Fibroblast of lung (primary cell): ENCODE data around the gene DUSP7. TPM values are rescaled to one million over a fixed set of nuclear protein-coding genes. Genes with fewer than 3 reads are reported as not detected.

ENCODE experiments used
- DNase-seq, 2 donors: peaks; one replicate each; pipeline versions ENCODE4 v3.0.0 to v3.0.0-alpha.2; 2010; ENCODE audit warnings: low read depth in 2 of 2
- H2AFZ ChIP-seq: 2 replicates; pipeline ENCODE4 v1.5.1; 2012; ENCODE audit warnings: low read length, control low read depth, inconsistent platforms
- H3K27ac ChIP-seq: 2 replicates; pipeline ENCODE4 v1.5.1; 2011; ENCODE audit warnings: low read length, control low read depth; ENCODE audit not compliant: insufficient read depth
- H3K27me3 ChIP-seq: 2 replicates; pipeline ENCODE4 v1.5.1; 2011; ENCODE audit warnings: mild to moderate bottlenecking, low read length; ENCODE audit not compliant: control insufficient read depth, insufficient read depth
- H3K36me3 ChIP-seq: 2 replicates; pipeline ENCODE4 v1.5.1; 2011; ENCODE audit warnings: low read length; ENCODE audit not compliant: control insufficient read depth, insufficient read depth
- H3K4me1 ChIP-seq: 2 replicates; pipeline ENCODE4 v1.5.1; 2011; ENCODE audit warnings: low read length; ENCODE audit not compliant: control insufficient read depth, insufficient read depth; ENCODE audit errors: extremely low read depth
- H3K4me2 ChIP-seq: 2 replicates; pipeline ENCODE4 v1.5.1; 2011; ENCODE audit warnings: low read length, control low read depth; ENCODE audit not compliant: insufficient read depth; ENCODE audit errors: extremely low read depth
- H3K4me3 ChIP-seq, 4 experiments: fragments of 200-600 bp in 1 of 4; sonication (generic) in 1 of 4; replicated peaks in 1 of 4; 2 replicates each; pipeline ENCODE4 v1.5.1; 2011 to 2016; ENCODE audit warnings: low read length in 4 of 4, low read depth in 3 of 4, mild to moderate bottlenecking in 3 of 4, control low read depth in 2 of 4, inconsistent platforms in 1 of 4, mixed read lengths in 1 of 4; ENCODE audit not compliant: insufficient read depth in 1 of 4; ENCODE audit errors: control extremely low read depth in 1 of 4
- H3K79me2 ChIP-seq: 2 replicates; pipeline ENCODE4 v1.5.1; 2012; ENCODE audit warnings: mild to moderate bottlenecking, low read length, inconsistent platforms; ENCODE audit not compliant: control insufficient read depth, insufficient read depth
- H3K9ac ChIP-seq: 2 replicates; pipeline ENCODE4 v1.5.1; 2011; ENCODE audit warnings: mild to moderate bottlenecking, low read length, control low read depth; ENCODE audit not compliant: insufficient read depth
- H3K9me3 ChIP-seq: 2 replicates; pipeline ENCODE4 v1.5.1; 2012; ENCODE audit warnings: low read depth, low read length; ENCODE audit not compliant: control insufficient read depth, insufficient read depth
- H4K20me1 ChIP-seq: 2 replicates; pipeline ENCODE4 v1.5.1; 2011; ENCODE audit warnings: low read length; ENCODE audit not compliant: control insufficient read depth, insufficient read depth; ENCODE audit errors: extremely low read depth
- EZH2 ChIP-seq: IDR thresholded peaks from 2 replicates; pipeline ENCODE4 v1.5.1; 2012; ENCODE audit warnings: low read length, control low read depth, mild to moderate bottlenecking; ENCODE audit errors: missing control alignments
- polyA plus RNA-seq, 2 donors: library from polyadenylated mRNA; depleted of rRNA in 1 of 2; stranded (reverse) in 1 of 2; unstranded in 1 of 2; fragments of >200 nt; gene quantifications; 2 replicates each; pipeline ENCODE4 v1.2.1, GENCODE V29; 2011 to 2012; ENCODE audit warnings: missing spikeins in 1 of 2
- total RNA-seq: library from RNA; depleted of rRNA; stranded (reverse); fragments of >200 nt; gene quantifications from 2 replicates; pipeline ENCODE4 v1.2.1, GENCODE V29; 2014
- TF ChIP-seq, protein P1 (sequence below), 2 donors: IDR thresholded peaks in 1 of 2; conservative IDR thresholded peaks in 1 of 2; 1 replicate in 1 of 2; 2 replicates in 1 of 2; pipeline ENCODE4 v1.5.1; 2011 to 2012; ENCODE audit warnings: low read length in 2 of 2, control low read depth in 1 of 2, inconsistent platforms in 1 of 2, low read depth in 1 of 2, mild to moderate bottlenecking in 1 of 2

DUSP7 gene
- total and polyA plus RNA-seq, 2 donors (not counting 1 experiment from before 2014, with no cell fraction given): 5.6 to 26.5 TPM

DNA sequence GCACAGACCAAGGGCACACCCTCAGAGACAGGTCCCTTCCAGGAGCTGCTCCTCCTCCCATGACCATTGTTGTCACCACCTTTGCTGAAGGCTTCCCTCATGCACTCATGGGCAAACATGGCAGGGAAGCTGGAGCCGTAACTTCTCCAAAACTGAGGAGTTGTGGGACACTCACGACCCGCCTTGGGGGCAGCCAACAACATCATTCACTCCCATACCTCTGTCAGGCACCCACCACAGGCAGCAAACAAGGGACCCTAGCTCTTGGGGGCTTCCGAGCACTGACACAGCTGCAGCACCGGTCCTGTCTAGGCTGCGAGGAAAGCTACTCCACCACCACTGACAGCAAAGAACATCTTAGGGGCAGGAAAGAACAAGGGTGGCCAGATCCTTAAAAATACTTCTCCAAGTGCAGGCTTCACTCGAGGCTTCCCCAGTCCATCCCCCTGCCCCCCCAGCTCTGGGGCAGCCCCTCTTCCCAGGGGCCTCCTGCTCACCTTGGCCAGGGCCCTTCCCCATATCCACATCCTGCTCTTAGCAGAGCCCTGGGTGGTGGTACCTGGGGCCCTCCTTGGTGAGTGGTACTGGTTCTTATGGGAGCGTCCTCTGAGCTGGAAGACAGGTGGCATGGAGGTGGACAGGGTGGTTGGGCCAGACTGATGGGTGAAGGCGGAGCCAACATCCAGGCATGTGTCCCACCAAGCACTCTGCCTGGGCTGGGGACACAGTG lies 28.0 kb upstream of the DUSP7 start:
- Histone ChIP-seq H3K27me3 (no peaks in the 10 kb centered on the region), H4K20me1 (no peaks in the 10 kb centered on the region), H2AFZ (no peak overlapping the region), H3K4me1 (peaks cover 15% of the 10 kb centered on the region), H3K9me3 (no peaks in the 10 kb centered on the region), H3K4me3 (no peak overlapping the region), H3K36me3 (peaks cover 2% of the 10 kb centered on the region), H3K4me2 (no peak overlapping the region), H3K9ac (no peak overlapping the region), H3K27ac (no peak overlapping the region), H3K79me2 (no peaks in the 10 kb centered on the region)
- TF ChIP-seq EZH2: no peak
- no peak for DNase-seq

DNA sequence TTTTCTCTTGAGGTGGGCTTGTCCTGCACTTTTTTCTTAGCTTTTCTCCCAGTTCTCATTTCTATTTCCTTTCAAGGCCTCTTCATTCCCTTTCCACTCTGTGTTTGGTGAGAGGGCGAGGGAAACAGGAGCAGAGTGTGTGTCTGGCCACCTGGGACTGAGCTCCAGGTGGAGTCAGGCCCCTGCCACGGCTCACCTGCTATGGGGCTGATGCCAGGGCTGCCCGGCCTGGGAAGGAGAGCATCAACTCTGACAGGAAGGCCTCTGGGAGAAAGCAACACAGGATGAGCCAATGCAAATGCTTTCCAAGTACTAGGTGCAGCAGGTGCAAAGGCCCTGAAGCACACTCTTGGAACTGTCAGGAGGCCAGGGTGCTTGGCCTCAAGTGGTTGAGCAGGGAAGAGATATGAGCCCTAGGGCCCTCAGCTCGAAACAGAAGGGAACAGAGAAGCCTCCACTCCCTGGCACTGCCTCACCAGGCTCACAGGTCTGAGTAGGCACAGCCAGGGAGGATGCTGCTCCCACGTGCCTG lies 27.3 kb upstream of the DUSP7 start:
- H3K27me3 ChIP-seq: no peaks in the 10 kb centered on the region
- no peak overlapping the region for H3K9ac ChIP-seq
- TF ChIP-seq EZH2: no peak
- TF ChIP-seq, protein P1, sequence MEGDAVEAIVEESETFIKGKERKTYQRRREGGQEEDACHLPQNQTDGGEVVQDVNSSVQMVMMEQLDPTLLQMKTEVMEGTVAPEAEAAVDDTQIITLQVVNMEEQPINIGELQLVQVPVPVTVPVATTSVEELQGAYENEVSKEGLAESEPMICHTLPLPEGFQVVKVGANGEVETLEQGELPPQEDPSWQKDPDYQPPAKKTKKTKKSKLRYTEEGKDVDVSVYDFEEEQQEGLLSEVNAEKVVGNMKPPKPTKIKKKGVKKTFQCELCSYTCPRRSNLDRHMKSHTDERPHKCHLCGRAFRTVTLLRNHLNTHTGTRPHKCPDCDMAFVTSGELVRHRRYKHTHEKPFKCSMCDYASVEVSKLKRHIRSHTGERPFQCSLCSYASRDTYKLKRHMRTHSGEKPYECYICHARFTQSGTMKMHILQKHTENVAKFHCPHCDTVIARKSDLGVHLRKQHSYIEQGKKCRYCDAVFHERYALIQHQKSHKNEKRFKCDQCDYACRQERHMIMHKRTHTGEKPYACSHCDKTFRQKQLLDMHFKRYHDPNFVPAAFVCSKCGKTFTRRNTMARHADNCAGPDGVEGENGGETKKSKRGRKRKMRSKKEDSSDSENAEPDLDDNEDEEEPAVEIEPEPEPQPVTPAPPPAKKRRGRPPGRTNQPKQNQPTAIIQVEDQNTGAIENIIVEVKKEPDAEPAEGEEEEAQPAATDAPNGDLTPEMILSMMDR (conservative IDR thresholded peaks at IDR 0.05 in 1 of 2, IDR thresholded peaks at IDR 0.05 in 1 of 2; ENCODE audit: low read depth in 1 of 2, low read length in 2 of 2): no peak
- H3K79me2 ChIP-seq: no peaks in the 10 kb centered on the region
- H3K9me3 ChIP-seq: no peaks in the 10 kb centered on the region
- H3K4me1 ChIP-seq: peaks cover 10% of the 10 kb centered on the region
- H3K36me3 ChIP-seq: peaks cover 2% of the 10 kb centered on the region
- DNase-seq: no peak
- H3K27ac ChIP-seq: no peak overlapping the region
- H3K4me3 ChIP-seq: no peak overlapping the region
- H2AFZ ChIP-seq: no peak overlapping the region
- H3K4me2 ChIP-seq: no peak overlapping the region
- no peaks in the 10 kb centered on the region for H4K20me1 ChIP-seq

DNA sequence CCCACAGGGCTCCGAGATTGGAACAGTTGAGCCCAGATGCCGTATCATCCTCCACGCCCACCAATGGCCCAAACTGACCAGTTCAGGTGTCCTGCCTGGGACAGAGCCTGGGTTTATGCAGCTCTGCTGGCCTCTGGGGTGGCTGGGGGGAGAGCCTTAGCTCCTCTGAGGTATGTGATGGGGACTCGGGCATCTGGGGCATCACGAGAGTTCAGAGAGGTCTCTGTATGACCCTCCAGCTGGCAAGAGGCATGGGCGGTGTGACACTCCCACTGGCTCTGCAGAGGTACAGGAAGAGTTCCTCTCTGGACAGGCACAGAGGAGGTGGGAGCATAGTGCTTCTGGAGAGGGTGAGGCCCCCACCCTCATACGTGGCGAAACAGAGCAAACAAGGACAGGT lies 26.6 kb upstream of the DUSP7 start:
- Histone ChIP-seq H3K4me1 (peaks cover 3% of the 10 kb centered on the region), H3K9me3 (no peaks in the 10 kb centered on the region), H3K4me3 (no peak overlapping the region), H2AFZ (no peak overlapping the region), H3K36me3 (peaks cover 2% of the 10 kb centered on the region), H3K27me3 (no peaks in the 10 kb centered on the region), H3K4me2 (no peak overlapping the region), H4K20me1 (no peaks in the 10 kb centered on the region), H3K27ac (no peak overlapping the region), H3K79me2 (no peaks in the 10 kb centered on the region), H3K9ac (no peak overlapping the region)
- no peak for DNase-seq
- TF ChIP-seq EZH2: no peak
- TF ChIP-seq, protein P1 (conservative IDR thresholded peaks at IDR 0.05 in 1 of 2, IDR thresholded peaks at IDR 0.05 in 1 of 2; ENCODE audit: low read depth in 1 of 2, low read length in 2 of 2): no peak
